Transverse colon (tissue), 4 donors: ENCODE measurements around the gene KRT23. TPM values are rescaled to one million over a fixed set of nuclear protein-coding genes. Genes with fewer than 3 reads are reported as not detected.

Experiments used
- DNase-seq: peaks from one replicate; pipeline ENCODE4 v3.0.0-alpha.2; 2019
- H3K27ac ChIP-seq, 4 donors: fragments of 200-600 bp; sonication (generic); 2 replicates each; pipeline ENCODE4 v1.5.1; 2016 to 2018; ENCODE audit warnings: inconsistent platforms in 4 of 4
- H3K27me3 ChIP-seq: fragments of 200-600 bp; sonication (generic); 2 replicates; pipeline ENCODE4 v1.5.1; 2017; ENCODE audit warnings: inconsistent platforms
- H3K36me3 ChIP-seq, 4 donors: fragments of 200-600 bp; sonication (generic); 2 replicates each; pipeline ENCODE4 v1.5.1; 2017 to 2019; ENCODE audit warnings: inconsistent platforms in 4 of 4
- H3K4me1 ChIP-seq, 4 donors: fragments of 200-600 bp; sonication (generic); 2 replicates each; pipeline ENCODE4 v1.5.1; 2017 to 2020; ENCODE audit warnings: inconsistent platforms in 4 of 4
- H3K4me3 ChIP-seq, 4 donors: fragments of 200-600 bp; sonication (generic); 1 replicate in 1 of 4; 2 replicates in 3 of 4; pipeline versions ENCODE4 v1.5.1 to v1.6.1; 2017 to 2019; ENCODE audit warnings: inconsistent platforms in 4 of 4
- H3K9me3 ChIP-seq, 2 donors: fragments of 200-600 bp; sonication (generic); 2 replicates each; pipeline ENCODE4 v1.5.1; 2017 to 2019; ENCODE audit warnings: inconsistent platforms in 2 of 2
- CTCF ChIP-seq, 5 experiments: fragments of 200-600 bp in 3 of 5; fragments of 450-650 bp in 2 of 5; sonication (generic) in 3 of 5; IDR thresholded peaks; 1 replicate in 2 of 5; 2 replicates in 3 of 5; pipeline ENCODE4 v1.5.1; 2016 to 2017; ENCODE audit warnings: antibody characterized with exemption in 5 of 5, inconsistent platforms in 3 of 5, mild to moderate bottlenecking in 2 of 5, moderate library complexity in 1 of 5
- EP300 ChIP-seq: sonication (generic); formaldehyde crosslinking; IDR thresholded peaks from one replicate; pipeline ENCODE4 v1.6.1; 2017; ENCODE audit warnings: antibody characterized with exemption, low read depth
- POLR2A ChIP-seq: fragments of 450-650 bp; IDR thresholded peaks from one replicate; pipeline ENCODE4 v1.6.1; 2016; ENCODE audit warnings: antibody characterized with exemption, mild to moderate bottlenecking, moderate library complexity
- POLR2AphosphoS5 ChIP-seq, 3 donors: sonication (generic); formaldehyde crosslinking; IDR thresholded peaks; one replicate each; pipeline ENCODE4 v1.6.1; 2016; ENCODE audit warnings: antibody characterized with exemption in 3 of 3
- WGBS, 2 donors: methylation state at CpG; one replicate each; pipeline ENCODE4 v1.1.5; 2018; ENCODE audit warnings: low coverage in 1 of 2; 5-methylcytosine and 5-hydroxymethylcytosine counted together
- in situ Hi-C, 4 donors: fragments of 200-750 bp; cut with MboI; loops; one replicate each; pipeline versions ENCODE4 v1.15.0 to v1.15.1; 2017; ENCODE audit warnings: low sequenced_read_pairs in 3 of 4, low pct_ligation_motif_present in 1 of 4, low pct_unique_long_range_greater_than_20kb in 1 of 4
- intact Hi-C: fragments of 100-400 bp; cut with DNase I; formaldehyde crosslinking; loops from one replicate; pipeline ENCODE4 v1.15.1; 2023; ENCODE audit warnings: low total_unique reads
- total RNA-seq, 4 donors: library from RNA; depleted of rRNA; stranded (reverse); fragments of >200 nt; gene quantifications; one replicate each; pipeline ENCODE4 v1.1.0, GENCODE V29; 2016

KRT23 gene
- 1 to 10 TPM in 2 of 4 donors, not detected in 2; 1.1 to 2.5 TPM for total RNA-seq

- no peak within 1 kb of the TSS for H3K27ac ChIP-seq
These were observed at the start of gene KRT23 for GRCh38 chr17:40937384-40937819. Gene KRT23, minus strand, starts transcription at chr17:40937646. Its CDS starts 1,043 bp downstream, at chr17:40936603.

GRCh38 chr17:40986920-40987319 is 49.5 kb upstream of the KRT23 start:
- intact Hi-C loops (no loop called here), in situ Hi-C loops (no loop called here)
- WGBS, 2 donors = 64 to 86% methylated on average over 1 to 8 of the region's 8 CpGs
- H3K27ac ChIP-seq = no peak overlapping the region
- H3K9me3 ChIP-seq = no peaks in the 10 kb centered on the region
- no peak for DNase-seq
- peaks cover 3% of the 10 kb centered on the region for H3K27me3 ChIP-seq
- H3K36me3 ChIP-seq = no peaks in the 10 kb centered on the region
- TF ChIP-seq POLR2A = no peak
- no peak for TF ChIP-seq CTCF (IDR thresholded peaks at IDR 0.05)
- TF ChIP-seq POLR2AphosphoS5 (IDR thresholded peaks at IDR 0.05) = no peak
- TF ChIP-seq EP300 = no peak
- no peak overlapping the region for H3K4me3 ChIP-seq
- no peaks in the 10 kb centered on the region for H3K4me1 ChIP-seq

More at GRCh38 chr17:40937384-40937819, at the start of gene KRT23:
- in situ Hi-C loops (no loop called here), intact Hi-C loops (no loop called here)
- Histone ChIP-seq H3K36me3 (no peaks in the 10 kb centered on the region), H3K9me3 (no peaks in the 10 kb centered on the region), H3K4me3 (no peak within 1 kb of the TSS), H3K27me3 (no peaks in the 10 kb centered on the region), H3K4me1 (peaks cover 0 to 10% (median 0%) of the 10 kb centered on the region in 4 donors)
- no peak for DNase-seq
- TF ChIP-seq POLR2A = no peak
- no peak for TF ChIP-seq CTCF (IDR thresholded peaks at IDR 0.05)
- TF ChIP-seq POLR2AphosphoS5 (IDR thresholded peaks at IDR 0.05) = no peak
- no peak for TF ChIP-seq EP300
- 64 to 82% methylated on average over 2 to 9 of the region's 9 CpGs for WGBS, 2 donors

GRCh38 chr17:40984226-40984625 is 46.8 kb upstream of the KRT23 start, which contains the start of gene KRT40:
Gene KRT40, minus strand, starts transcription at chr17:40984326. Its CDS starts 53 bp downstream, at chr17:40984273.
- in situ Hi-C loops = no loop called here
- H3K36me3 ChIP-seq = no peaks in the 10 kb centered on the region
- intact Hi-C loops = no loop called here
- H3K27me3 ChIP-seq = no peaks in the 10 kb centered on the region
- WGBS, 2 donors = 38% methylated on average over 3 of the region's 3 CpGs
- DNase-seq = no peak
- H3K4me3 ChIP-seq = no peak within 1 kb of the TSS
- no peak for TF ChIP-seq EP300
- no peak for TF ChIP-seq POLR2AphosphoS5 (IDR thresholded peaks at IDR 0.05)
- TF ChIP-seq POLR2A = no peak
- no peaks in the 10 kb centered on the region for H3K4me1 ChIP-seq
- H3K9me3 ChIP-seq = no peaks in the 10 kb centered on the region
- H3K27ac ChIP-seq = no peak within 1 kb of the TSS

GRCh38 chr17:40981115-40981514 is 43.7 kb upstream of the KRT23 start:
- Histone ChIP-seq H3K4me3 (no peak overlapping the region), H3K9me3 (no peaks in the 10 kb centered on the region), H3K27ac (no peak overlapping the region), H3K27me3 (peaks cover 7% of the 10 kb centered on the region), H3K4me1 (no peaks in the 10 kb centered on the region), H3K36me3 (no peaks in the 10 kb centered on the region)
- no peak for DNase-seq
- TF ChIP-seq CTCF (IDR thresholded peaks at IDR 0.05) (no peak), POLR2AphosphoS5 (IDR thresholded peaks at IDR 0.05) (no peak), EP300 (no peak), POLR2A (no peak)
- intact Hi-C loops = no loop called here
- in situ Hi-C loops = no loop called here
- 45 to 50% methylated on average over 3 to 5 of the region's 5 CpGs for WGBS, 2 donors

GRCh38 chr17:40980596-40980995 is 43.1 kb upstream of the KRT23 start:
- Histone ChIP-seq H3K27me3 (peaks cover 8% of the 10 kb centered on the region), H3K4me1 (no peaks in the 10 kb centered on the region), H3K27ac (no peak overlapping the region), H3K36me3 (no peaks in the 10 kb centered on the region), H3K4me3 (no peak overlapping the region), H3K9me3 (no peaks in the 10 kb centered on the region)
- intact Hi-C loops (no loop called here), in situ Hi-C loops (no loop called here)
- WGBS, 2 donors = 53 to 65% methylated on average over 2 to 8 of the region's 8 CpGs
- TF ChIP-seq CTCF (IDR thresholded peaks at IDR 0.05) (no peak), EP300 (no peak), POLR2A (no peak), POLR2AphosphoS5 (IDR thresholded peaks at IDR 0.05) (no peak)
- DNase-seq = no peak
